ENCODE data around the gene CCDC187. TPM values are rescaled to one million over a fixed set of nuclear protein-coding genes. Genes with fewer than 3 reads are reported as not detected.

CCDC187 gene
- total RNA-seq, 1 experiment from 2014 or later, result not detected

GRCh38 chr9:136229096-136230065, 74.5 kb downstream of the CCDC187 start:
- peaks cover 4% of the 10 kb centered on the region; the same call in 1 of the 2 replicates for H3K36me3 ChIP-seq
- no peak for DNase-seq

DNA sequence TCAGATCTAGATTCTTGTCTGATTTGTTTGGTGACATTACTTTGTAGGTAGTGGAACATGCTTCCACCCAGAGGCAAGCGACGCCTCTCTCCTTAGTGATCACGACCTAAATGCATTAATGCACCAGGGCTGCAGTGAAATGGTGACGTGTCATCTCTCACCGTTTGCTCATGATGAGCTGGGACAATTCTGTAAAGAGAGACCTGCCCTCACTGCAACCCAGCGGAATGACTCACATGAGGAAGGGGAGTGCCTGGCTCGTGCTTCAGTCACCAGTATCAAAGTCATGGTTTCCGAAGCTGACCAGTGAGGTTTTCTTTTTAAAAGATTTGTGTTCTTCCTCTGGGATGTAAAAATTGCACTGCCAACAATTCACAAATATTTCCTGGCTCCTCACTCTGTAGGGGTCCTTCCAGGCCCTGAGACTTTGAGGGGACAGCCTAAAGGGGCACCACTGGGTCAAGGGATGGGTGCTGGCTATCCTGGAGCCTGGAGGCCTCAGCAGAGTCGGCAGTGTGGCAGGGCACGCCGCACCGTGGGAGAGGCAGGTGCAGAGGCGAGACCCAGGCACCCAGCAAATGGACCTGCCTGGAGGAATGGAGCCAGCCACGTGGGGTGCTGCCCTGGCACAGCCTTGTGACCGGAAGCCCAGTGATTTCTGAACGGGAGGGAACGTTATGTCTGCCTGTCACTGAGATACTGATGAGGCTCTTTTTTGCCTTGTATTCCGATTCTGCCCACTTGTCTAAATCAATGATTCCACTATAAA, 75.6 kb downstream of the CCDC187 start:
- Histone ChIP-seq H3K36me3 (peaks cover 6% of the 10 kb centered on the region), H3K9me3 (no peaks in the 10 kb centered on the region), H3K27me3 (no peaks in the 10 kb centered on the region), H3K4me3 (no peak overlapping the region)
- DNase-seq, result peak; percentile 21

More at GRCh38 chr9:136229096-136230065, 74.5 kb downstream of the CCDC187 start:
- Histone ChIP-seq H3K27me3 (no peaks in the 10 kb centered on the region), H3K4me3 (no peak overlapping the region), H3K9me3 (no peaks in the 10 kb centered on the region)

DNA sequence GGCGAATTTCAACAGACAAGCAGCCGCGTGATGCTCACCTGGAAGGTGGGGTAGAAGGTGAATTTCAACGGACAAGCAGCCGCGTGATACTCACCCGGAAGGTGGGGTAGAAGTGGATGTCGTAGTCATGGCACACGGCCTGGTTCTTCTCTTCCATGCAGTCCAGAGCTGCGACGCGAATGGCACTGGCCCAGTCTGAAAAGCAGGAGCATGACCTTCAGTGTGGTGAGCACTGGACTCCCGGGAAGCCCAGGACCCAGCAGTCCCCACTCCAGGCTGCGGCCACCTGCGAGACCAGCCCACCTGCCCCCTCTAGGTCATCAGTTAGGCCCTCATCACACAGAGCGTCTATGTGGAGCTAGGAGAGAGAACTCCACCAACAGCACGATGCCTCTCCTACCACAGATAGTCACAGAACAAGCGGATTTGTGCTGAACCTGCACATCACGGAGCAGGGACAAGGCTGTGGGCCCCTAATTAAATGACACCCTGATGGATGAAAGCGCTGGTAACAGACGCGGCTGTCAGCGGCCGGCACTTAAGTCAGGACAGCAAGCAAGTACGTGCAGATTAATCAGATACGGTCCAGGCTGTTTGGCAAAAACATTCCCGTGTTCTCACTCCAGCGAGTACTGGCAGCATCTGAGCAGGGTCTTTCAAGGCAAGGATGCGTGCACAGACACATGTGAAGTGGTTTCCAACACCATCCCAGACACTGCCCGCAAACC, 77.0 kb downstream of the CCDC187 start:
- no peak overlapping the region for H3K4me3 ChIP-seq
- H3K9me3 ChIP-seq, result no peaks in the 10 kb centered on the region
- H3K36me3 ChIP-seq, result peaks cover 6% of the 10 kb centered on the region
- DNase-seq, result no peak
- no peaks in the 10 kb centered on the region for H3K27me3 ChIP-seq

DNA sequence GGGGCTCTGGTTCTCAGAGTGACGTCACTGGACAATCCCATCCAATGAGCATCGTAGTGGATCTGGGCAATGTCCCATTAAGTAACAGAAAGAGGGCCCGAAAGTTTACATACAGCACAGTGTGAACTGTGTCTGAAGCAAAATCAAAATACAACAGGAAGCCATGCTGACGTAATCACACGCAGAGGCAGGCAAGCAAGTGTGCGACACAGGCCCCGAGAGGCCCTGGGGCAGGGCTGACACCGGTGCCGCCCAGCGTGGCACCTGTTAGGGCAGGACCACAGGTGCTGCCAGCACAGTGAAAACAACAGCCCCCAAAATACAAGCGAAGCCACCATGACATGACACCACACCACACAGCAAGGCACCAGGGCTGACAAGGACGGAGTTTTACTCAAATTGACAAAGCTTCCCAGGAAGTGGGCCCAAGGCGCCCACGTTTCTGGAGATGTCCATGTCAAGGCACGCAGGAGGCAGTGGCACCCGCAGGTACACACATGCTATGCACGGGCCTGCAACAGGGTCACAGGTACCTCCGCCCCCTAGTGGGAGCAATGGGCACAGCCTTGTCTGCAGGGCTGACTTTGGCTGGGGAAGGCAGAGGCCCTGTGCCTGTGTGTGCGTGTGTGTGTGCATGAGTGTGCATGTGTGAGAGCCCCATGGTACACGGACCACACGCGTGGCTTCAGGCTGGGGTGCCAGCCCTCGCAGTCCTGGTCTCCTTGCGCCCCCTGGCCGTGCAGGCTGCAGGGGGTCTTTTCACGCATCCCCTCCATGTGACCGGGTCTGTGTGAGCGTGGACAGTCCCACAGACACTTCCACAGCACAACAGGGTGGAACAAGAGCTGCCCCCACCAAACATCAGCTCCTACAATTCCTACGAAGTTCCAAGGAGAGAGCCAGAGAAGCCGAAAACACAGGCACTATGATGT, 77.9 kb downstream of the CCDC187 start:
- H3K36me3 ChIP-seq, result peaks cover 6% of the 10 kb centered on the region
- no peaks in the 10 kb centered on the region for H3K9me3 ChIP-seq
- H3K27me3 ChIP-seq, result no peaks in the 10 kb centered on the region
- peak; percentile 38 for DNase-seq
- no peak overlapping the region for H3K4me3 ChIP-seq

- no peaks in the 10 kb centered on the region for H3K9me3 ChIP-seq
- H3K27me3 ChIP-seq, result no peaks in the 10 kb centered on the region
Measured at GRCh38 chr9:136225366-136225747, 78.5 kb downstream of the CCDC187 start.

DNA sequence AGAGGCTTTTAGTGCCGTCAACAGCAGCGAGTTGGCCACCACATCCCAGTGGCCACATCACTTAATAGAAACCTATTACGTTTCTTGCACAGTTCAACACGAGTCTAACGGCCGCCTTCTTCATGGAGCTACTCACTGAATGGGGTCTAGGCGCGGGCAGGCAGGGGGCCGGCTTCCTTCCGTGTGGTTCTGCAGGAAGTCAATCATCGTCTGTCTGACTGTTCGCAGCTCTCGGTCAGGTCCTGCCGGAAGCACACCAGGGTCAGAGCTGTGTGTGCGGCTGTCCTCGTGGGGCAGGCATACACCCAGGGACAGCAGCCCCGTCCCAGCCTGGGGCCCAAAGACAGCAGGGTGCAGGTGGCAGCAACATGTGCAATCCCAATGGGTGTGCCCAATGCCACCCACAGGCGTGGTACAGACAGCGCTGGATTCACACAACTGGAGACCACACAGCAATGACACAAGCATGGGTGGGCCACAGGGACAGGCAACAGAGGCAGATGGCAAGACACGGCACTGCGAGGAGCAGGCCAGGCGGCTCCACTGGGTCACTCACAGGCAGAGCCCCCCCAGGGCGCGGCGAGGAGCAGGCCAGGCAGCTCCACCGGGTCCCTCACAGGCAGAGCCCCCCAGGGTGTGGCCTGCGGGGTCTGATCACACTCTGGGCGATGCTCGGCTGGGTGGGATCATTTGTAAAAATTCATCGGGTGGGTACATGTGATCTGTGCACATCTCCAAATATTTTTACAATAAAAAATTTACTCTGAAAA, 79.8 kb downstream of the CCDC187 start:
- peaks cover 6% of the 10 kb centered on the region for H3K36me3 ChIP-seq
- no peaks in the 10 kb centered on the region for H3K27me3 ChIP-seq

More at GRCh38 chr9:136225366-136225747, 78.5 kb downstream of the CCDC187 start:
- H3K4me3 ChIP-seq, result no peak overlapping the region
- peaks cover 6% of the 10 kb centered on the region for H3K36me3 ChIP-seq
- DNase-seq, result no peak

GRCh38 chr9:136222906-136223285, 81.0 kb downstream of the CCDC187 start:
- no peaks in the 10 kb centered on the region for H3K27me3 ChIP-seq
- peaks cover 11% of the 10 kb centered on the region for H3K36me3 ChIP-seq
- H3K9me3 ChIP-seq, result no peaks in the 10 kb centered on the region
- H3K4me3 ChIP-seq, result no peak overlapping the region
- DNase-seq, result no peak

More for the DNA sequence above, 79.8 kb downstream of the CCDC187 start:
- H3K9me3 ChIP-seq, result no peaks in the 10 kb centered on the region
- no peak overlapping the region for H3K4me3 ChIP-seq
- DNase-seq, result no peak

- H3K27me3 ChIP-seq, result no peaks in the 10 kb centered on the region
- H3K36me3 ChIP-seq, result peaks cover 11% of the 10 kb centered on the region
- DNase-seq, result no peak
- no peak overlapping the region for H3K4me3 ChIP-seq
- H3K9me3 ChIP-seq, result no peaks in the 10 kb centered on the region
Measured at GRCh38 chr9:136222166-136222905, 81.6 kb downstream of the CCDC187 start.

DNA sequence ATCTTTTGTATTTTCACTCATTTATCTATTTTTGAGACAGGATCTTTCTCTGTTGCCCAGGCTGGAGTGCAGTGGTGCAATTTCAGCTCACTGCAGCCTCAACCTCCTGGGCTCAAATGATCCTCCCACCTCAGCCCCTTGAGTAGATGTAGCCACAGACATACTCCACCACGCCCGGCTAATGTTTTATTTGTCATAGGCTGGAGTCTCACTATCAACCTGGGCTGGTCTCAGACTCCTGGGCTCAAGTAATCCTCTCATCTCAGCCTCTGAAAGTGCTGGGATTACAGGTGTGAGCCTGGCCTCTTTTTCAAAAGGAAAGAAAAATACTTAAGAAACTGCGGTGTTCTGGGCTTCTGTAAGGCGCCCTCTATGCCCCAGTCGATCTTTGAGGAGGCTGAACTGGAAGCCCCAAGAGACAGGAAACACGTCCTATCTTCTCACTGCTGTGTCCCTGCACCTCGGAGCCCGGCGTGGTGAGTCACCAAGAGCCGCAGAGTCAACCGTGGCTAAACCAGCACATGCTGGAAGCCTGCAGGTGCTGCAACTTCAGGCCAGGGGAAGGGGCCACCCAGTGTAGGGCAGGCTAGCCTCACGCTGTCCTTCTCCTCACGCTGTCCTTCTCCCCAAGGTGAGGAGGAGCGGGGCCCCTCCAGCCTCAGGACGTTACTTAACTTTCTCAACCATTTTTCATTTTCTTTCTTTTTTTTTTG, 83.7 kb downstream of the CCDC187 start:
- no peaks in the 10 kb centered on the region for H3K27me3 ChIP-seq
- peaks cover 16% of the 10 kb centered on the region for H3K36me3 ChIP-seq
- no peak for DNase-seq
- no peaks in the 10 kb centered on the region for H3K9me3 ChIP-seq
- H3K4me3 ChIP-seq, result no peak overlapping the region

- Histone ChIP-seq H3K4me3 (no peak overlapping the region), H3K36me3 (peaks cover 20% of the 10 kb centered on the region)
- no peak for DNase-seq
Measured at GRCh38 chr9:136219276-136219675, 84.6 kb downstream of the CCDC187 start.

DNA sequence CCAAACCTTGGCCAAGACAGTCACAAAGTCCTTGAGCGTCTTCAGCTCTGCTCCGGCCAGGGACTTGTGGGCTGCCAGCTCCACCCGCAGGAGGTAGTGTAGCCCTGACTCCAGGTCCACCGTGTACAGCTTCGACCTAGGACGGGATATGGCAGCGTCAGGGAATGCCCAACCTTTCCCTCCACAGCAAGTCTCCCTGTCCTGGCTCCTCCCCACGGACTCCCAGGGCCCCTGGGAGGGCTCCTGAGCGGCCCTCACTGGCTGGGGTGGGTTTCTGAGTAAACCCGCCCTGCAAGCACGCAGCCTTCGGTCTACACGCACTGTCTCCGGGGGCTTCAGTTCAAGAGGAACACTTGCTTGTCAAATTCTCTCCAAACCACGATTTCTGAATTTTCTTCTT, 85.2 kb downstream of the CCDC187 start:
- no peak for DNase-seq
- Histone ChIP-seq H3K27me3 (no peaks in the 10 kb centered on the region), H3K36me3 (peaks cover 24% of the 10 kb centered on the region), H3K4me3 (no peak overlapping the region), H3K9me3 (no peaks in the 10 kb centered on the region)

More at GRCh38 chr9:136219276-136219675, 84.6 kb downstream of the CCDC187 start:
- Histone ChIP-seq H3K27me3 (no peaks in the 10 kb centered on the region), H3K9me3 (no peaks in the 10 kb centered on the region)

GRCh38 chr9:136218271-136218670, 85.6 kb downstream of the CCDC187 start:
- Histone ChIP-seq H3K36me3 (peaks cover 22% of the 10 kb centered on the region), H3K9me3 (no peaks in the 10 kb centered on the region), H3K27me3 (no peaks in the 10 kb centered on the region), H3K4me3 (no peak overlapping the region)
- DNase-seq, result no peak

GRCh38 chr9:136216541-136217244, 87.2 kb downstream of the CCDC187 start:
- H3K4me3 ChIP-seq, result no peak overlapping the region
- H3K36me3 ChIP-seq, result peaks cover 22% of the 10 kb centered on the region
- no peak for DNase-seq
- no peaks in the 10 kb centered on the region for H3K27me3 ChIP-seq
- no peaks in the 10 kb centered on the region for H3K9me3 ChIP-seq
